Duodenal mucosa (tissue), 2 donors: Measurements from ENCODE around the gene IQCH.
A peak's percentile ranks its signal among the peaks of the same experiment; 100 is the strongest.

ENCODE experiments used
- H3K27ac ChIP-seq: one replicate; pipeline ENCODE4 v1.7.0; 2013; ENCODE audit warnings: low read depth, low read length
- H3K27me3 ChIP-seq, 2 donors: one replicate each; pipeline ENCODE4 v1.7.0; 2013; ENCODE audit warnings: low read length in 2 of 2, control low read depth in 1 of 2; ENCODE audit not compliant: insufficient read depth in 2 of 2, control insufficient read depth in 1 of 2
- H3K36me3 ChIP-seq, 2 donors: one replicate each; pipeline ENCODE4 v1.7.0; 2013; ENCODE audit warnings: low read length in 2 of 2, control low read depth in 1 of 2; ENCODE audit not compliant: insufficient read depth in 2 of 2, control insufficient read depth in 1 of 2
- H3K4me1 ChIP-seq, 2 donors: one replicate each; pipeline ENCODE4 v1.7.0; 2013; ENCODE audit warnings: low read length in 2 of 2, control low read depth in 1 of 2; ENCODE audit not compliant: insufficient read depth in 2 of 2, control insufficient read depth in 1 of 2
- H3K4me3 ChIP-seq, 2 donors: one replicate each; pipeline ENCODE4 v1.7.0; 2013; ENCODE audit warnings: low read length in 2 of 2, low read depth in 1 of 2
- H3K9ac ChIP-seq, 2 donors: one replicate each; pipeline ENCODE4 v1.7.0; 2013; ENCODE audit warnings: low read length in 2 of 2, low read depth in 1 of 2
- H3K9me3 ChIP-seq, 2 donors: one replicate each; pipeline ENCODE4 v1.7.0; 2013; ENCODE audit warnings: low read length in 2 of 2, control low read depth in 1 of 2; ENCODE audit not compliant: control insufficient read depth in 1 of 2

Gene IQCH

GRCh38 chr15:67534360-67534759 lies 279.8 kb downstream of the IQCH start:
- Histone ChIP-seq H3K4me1 (peaks cover 0 to 3% of the 10 kb centered on the region in 2 donors), H3K9me3 (no peaks in the 10 kb centered on the region), H3K27ac (no peak overlapping the region), H3K36me3 (no peaks in the 10 kb centered on the region), H3K4me3 (no peak overlapping the region), H3K9ac (no peak overlapping the region), H3K27me3 (no peaks in the 10 kb centered on the region)

DNA sequence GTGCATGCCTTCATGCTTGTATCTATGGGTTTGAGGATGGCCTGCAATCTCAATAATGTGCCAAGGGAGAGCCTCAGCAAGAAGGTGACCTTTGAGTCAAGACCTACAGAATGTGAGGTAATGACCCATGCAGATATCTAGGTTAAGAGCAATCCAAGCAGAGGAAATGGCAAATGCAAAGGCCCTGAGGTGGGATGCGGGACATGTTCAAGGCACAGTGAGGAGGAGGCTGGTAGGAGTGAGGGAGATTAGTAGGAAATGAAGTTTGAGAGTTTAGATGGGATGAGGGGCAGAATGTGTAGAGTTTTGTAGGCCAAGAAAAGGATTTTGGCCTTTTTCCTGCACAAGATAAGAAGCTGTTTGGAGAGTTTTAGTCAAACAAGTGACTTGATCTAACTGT lies 283.2 kb downstream of the IQCH start:
- H3K4me1 ChIP-seq, result peaks cover 6 to 8% of the 10 kb centered on the region in 2 donors
- no peak overlapping the region for H3K27ac ChIP-seq
- no peaks in the 10 kb centered on the region for H3K36me3 ChIP-seq
- no peaks in the 10 kb centered on the region for H3K27me3 ChIP-seq
- H3K9me3 ChIP-seq, result no peaks in the 10 kb centered on the region
- H3K9ac ChIP-seq, result no peak overlapping the region
- H3K4me3 ChIP-seq, result no peak overlapping the region

DNA sequence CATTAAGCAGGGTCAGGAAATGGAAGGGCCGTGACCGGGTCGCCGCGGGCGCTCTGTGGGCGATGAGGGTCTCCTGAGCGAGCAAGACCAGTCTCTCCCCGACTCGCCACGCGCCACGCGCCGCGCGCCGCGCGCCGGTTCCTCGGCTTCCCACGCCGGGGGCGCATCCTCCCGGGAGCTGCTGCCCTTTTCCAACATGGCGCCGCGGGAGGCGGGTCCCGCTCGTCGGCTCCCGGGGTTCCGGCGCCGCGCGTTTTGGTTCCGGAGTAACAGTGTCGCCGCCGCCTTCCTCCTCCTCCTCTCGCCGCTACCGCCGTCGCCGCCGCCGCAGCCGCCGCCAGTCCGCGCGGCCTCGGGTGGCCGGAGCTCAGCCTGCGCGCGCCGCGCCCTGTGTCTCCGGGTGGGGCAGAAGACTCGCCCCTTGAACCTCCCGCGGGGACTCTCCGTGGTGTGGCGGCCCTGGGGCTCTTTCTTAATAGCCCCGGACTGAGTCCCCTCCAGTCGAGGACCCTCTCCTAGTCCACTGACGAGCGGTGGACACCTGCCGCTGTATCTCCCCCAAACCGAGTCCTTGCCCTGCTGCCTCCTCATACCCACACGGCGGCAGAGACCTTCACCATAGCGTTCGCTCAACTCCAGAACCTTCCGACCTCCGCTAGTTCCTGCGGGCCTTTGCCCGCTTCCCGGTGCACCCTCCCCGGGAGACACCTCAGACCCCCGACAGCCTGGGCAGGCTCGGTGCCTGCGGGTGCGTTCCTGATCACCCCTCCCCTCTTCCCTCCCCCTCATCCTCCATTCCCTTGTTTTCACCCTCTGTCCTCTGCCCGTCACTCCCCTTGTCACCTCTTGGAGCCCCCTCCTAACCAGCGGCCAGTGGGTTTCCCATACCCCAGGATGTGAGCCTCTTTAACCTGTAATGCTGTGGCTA lies 288.1 kb downstream of the IQCH start, which contains the start of gene MAP2K5:
Gene MAP2K5, plus strand, starts transcription at position 284 of the 928 bp plus-strand sequence. Its CDS starts 633 bp downstream, at position 917.
- H3K27ac ChIP-seq, result peak within 1 kb of the TSS; percentile 81
- peaks cover 24 to 28% of the 10 kb centered on the region in 2 donors for H3K4me1 ChIP-seq
- no peaks in the 10 kb centered on the region for H3K9me3 ChIP-seq
- H3K27me3 ChIP-seq, result no peaks in the 10 kb centered on the region
- peak within 1 kb of the TSS; percentile 95 to 96 for H3K9ac ChIP-seq
- peaks cover 7 to 8% of the 10 kb centered on the region in 2 donors for H3K36me3 ChIP-seq
- peak within 1 kb of the TSS; percentile 73 to 98 for H3K4me3 ChIP-seq

GRCh38 chr15:67543348-67543718 lies 288.7 kb downstream of the IQCH start:
- Histone ChIP-seq H3K27me3 (no peaks in the 10 kb centered on the region), H3K4me3 (peak overlapping the region; percentile 73 to 98), H3K27ac (peak overlapping the region; percentile 81), H3K9ac (peak overlapping the region; percentile 95 to 96), H3K36me3 (peaks cover 7 to 8% of the 10 kb centered on the region in 2 donors), H3K9me3 (no peaks in the 10 kb centered on the region), H3K4me1 (peaks cover 24 to 28% of the 10 kb centered on the region in 2 donors)

- Histone ChIP-seq H3K27me3 (no peaks in the 10 kb centered on the region), H3K4me1 (peaks cover 24 to 32% of the 10 kb centered on the region in 2 donors), H3K9ac (no peak overlapping the region), H3K27ac (no peak overlapping the region), H3K36me3 (peaks cover 7 to 8% of the 10 kb centered on the region in 2 donors), H3K9me3 (no peaks in the 10 kb centered on the region), H3K4me3 (no peak overlapping the region)
These were observed 289.9 kb downstream of the IQCH start for GRCh38 chr15:67544475-67544874.

GRCh38 chr15:67545864-67546263 lies 291.3 kb downstream of the IQCH start:
- Histone ChIP-seq H3K4me3 (no peak overlapping the region), H3K27me3 (no peaks in the 10 kb centered on the region), H3K9me3 (no peaks in the 10 kb centered on the region), H3K4me1 (peaks cover 20 to 33% of the 10 kb centered on the region in 2 donors), H3K36me3 (peaks cover 7 to 12% of the 10 kb centered on the region in 2 donors), H3K27ac (no peak overlapping the region), H3K9ac (no peak overlapping the region)

GRCh38 chr15:67547064-67547463 lies 292.5 kb downstream of the IQCH start:
- peaks cover 18 to 29% of the 10 kb centered on the region in 2 donors for H3K4me1 ChIP-seq
- H3K36me3 ChIP-seq, result peaks cover 11 to 17% of the 10 kb centered on the region in 2 donors

GRCh38 chr15:67547836-67548235 lies 293.2 kb downstream of the IQCH start:
- Histone ChIP-seq H3K4me1 (peaks cover 18 to 29% of the 10 kb centered on the region in 2 donors), H3K9me3 (no peaks in the 10 kb centered on the region), H3K27me3 (no peaks in the 10 kb centered on the region), H3K9ac (no peak overlapping the region), H3K36me3 (peaks cover 11 to 18% of the 10 kb centered on the region in 2 donors), H3K4me3 (no peak overlapping the region), H3K27ac (no peak overlapping the region)

More at GRCh38 chr15:67547064-67547463, 292.5 kb downstream of the IQCH start:
- Histone ChIP-seq H3K9ac (no peak overlapping the region), H3K9me3 (no peaks in the 10 kb centered on the region), H3K27me3 (no peaks in the 10 kb centered on the region), H3K27ac (no peak overlapping the region), H3K4me3 (no peak overlapping the region)

DNA sequence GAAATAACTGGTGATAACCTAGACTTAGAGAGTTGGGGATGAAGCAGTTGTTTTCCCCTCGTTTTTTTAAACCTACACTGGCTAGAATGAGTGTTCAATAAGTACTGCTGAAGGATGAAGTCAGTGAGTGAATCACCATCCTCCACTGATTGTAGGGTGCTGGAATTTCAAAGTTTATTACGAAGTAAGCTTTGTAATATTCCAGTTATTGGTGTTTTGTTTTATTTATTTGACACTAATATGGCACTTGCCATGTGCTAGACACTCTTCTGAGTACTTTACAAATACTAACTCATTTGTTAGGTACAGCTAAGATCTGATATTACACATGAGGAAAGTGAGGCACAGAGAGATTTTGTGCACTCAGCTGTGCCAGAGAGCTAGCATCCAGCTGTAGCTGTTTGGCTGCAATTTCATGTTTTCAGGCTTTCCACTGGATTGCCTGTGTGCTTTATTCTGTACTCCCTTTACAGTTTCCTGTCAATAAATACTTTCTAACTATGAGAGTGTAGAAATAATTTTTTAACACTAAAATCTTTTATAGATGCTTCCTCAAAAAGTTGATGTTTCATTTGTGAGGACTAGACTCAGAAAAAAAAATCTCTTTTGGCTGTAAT lies 293.8 kb downstream of the IQCH start:
- H3K9ac ChIP-seq, result no peak overlapping the region
- no peak overlapping the region for H3K27ac ChIP-seq
- H3K36me3 ChIP-seq, result peaks cover 11 to 20% of the 10 kb centered on the region in 2 donors
- peaks cover 13 to 29% of the 10 kb centered on the region in 2 donors for H3K4me1 ChIP-seq
- no peaks in the 10 kb centered on the region for H3K9me3 ChIP-seq
- H3K27me3 ChIP-seq, result no peaks in the 10 kb centered on the region
- H3K4me3 ChIP-seq, result no peak overlapping the region
